ENCODE data around the gene EPAS1. TPM values are rescaled to one million over a fixed set of nuclear protein-coding genes. Genes with fewer than 3 reads are reported as not detected.
A peak's percentile ranks its signal among the peaks of the same experiment; 100 is the strongest.

The EPAS1 gene
- total and polyA plus RNA-seq, 9 of the 15 experiments (the other 6 are each of a cell fraction or from before 2014, with no cell fraction given) = 0.25 to 11.2 (median 4.1) TPM

GRCh38 chr2:46297546-46298271 lies 502 bp downstream of the EPAS1 start (continued):
- TF ChIP-seq, protein P1, sequence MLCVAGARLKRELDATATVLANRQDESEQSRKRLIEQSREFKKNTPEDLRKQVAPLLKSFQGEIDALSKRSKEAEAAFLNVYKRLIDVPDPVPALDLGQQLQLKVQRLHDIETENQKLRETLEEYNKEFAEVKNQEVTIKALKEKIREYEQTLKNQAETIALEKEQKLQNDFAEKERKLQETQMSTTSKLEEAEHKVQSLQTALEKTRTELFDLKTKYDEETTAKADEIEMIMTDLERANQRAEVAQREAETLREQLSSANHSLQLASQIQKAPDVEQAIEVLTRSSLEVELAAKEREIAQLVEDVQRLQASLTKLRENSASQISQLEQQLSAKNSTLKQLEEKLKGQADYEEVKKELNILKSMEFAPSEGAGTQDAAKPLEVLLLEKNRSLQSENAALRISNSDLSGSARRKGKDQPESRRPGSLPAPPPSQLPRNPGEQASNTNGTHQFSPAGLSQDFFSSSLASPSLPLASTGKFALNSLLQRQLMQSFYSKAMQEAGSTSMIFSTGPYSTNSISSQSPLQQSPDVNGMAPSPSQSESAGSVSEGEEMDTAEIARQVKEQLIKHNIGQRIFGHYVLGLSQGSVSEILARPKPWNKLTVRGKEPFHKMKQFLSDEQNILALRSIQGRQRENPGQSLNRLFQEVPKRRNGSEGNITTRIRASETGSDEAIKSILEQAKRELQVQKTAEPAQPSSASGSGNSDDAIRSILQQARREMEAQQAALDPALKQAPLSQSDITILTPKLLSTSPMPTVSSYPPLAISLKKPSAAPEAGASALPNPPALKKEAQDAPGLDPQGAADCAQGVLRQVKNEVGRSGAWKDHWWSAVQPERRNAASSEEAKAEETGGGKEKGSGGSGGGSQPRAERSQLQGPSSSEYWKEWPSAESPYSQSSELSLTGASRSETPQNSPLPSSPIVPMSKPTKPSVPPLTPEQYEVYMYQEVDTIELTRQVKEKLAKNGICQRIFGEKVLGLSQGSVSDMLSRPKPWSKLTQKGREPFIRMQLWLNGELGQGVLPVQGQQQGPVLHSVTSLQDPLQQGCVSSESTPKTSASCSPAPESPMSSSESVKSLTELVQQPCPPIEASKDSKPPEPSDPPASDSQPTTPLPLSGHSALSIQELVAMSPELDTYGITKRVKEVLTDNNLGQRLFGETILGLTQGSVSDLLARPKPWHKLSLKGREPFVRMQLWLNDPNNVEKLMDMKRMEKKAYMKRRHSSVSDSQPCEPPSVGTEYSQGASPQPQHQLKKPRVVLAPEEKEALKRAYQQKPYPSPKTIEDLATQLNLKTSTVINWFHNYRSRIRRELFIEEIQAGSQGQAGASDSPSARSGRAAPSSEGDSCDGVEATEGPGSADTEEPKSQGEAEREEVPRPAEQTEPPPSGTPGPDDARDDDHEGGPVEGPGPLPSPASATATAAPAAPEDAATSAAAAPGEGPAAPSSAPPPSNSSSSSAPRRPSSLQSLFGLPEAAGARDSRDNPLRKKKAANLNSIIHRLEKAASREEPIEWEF (CRISPR knock-in tag; IDR thresholded peaks at IDR 0.05) = no peak
- peak in 1 of 2 experiments; percentile 59; a peak in 1 of 4 replicates for TF ChIP-seq HDAC1 (IDR thresholded peaks at IDR 0.05)
- no peak for TF ChIP-seq TAF7 (tag; IDR thresholded peaks at IDR 0.05)
- peak; percentile 29 to 43; a peak in 2 of 4 replicates for TF ChIP-seq RAD21 (CRISPR knock-in tag; conservative IDR thresholded peaks at IDR 0.05 in 1 of 2, IDR thresholded peaks at IDR 0.05 in 1 of 2)
- TF ChIP-seq SP2 (IDR thresholded peaks at IDR 0.05; ENCODE audit: extremely low read depth, low read depth, low read length, poor library complexity, severe bottlenecking) = no peak
- TF ChIP-seq, protein P2, sequence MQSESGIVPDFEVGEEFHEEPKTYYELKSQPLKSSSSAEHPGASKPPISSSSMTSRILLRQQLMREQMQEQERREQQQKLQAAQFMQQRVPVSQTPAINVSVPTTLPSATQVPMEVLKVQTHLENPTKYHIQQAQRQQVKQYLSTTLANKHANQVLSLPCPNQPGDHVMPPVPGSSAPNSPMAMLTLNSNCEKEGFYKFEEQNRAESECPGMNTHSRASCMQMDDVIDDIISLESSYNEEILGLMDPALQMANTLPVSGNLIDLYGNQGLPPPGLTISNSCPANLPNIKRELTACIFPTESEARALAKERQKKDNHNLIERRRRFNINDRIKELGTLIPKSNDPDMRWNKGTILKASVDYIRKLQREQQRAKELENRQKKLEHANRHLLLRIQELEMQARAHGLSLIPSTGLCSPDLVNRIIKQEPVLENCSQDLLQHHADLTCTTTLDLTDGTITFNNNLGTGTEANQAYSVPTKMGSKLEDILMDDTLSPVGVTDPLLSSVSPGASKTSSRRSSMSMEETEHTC (IDR thresholded peaks at IDR 0.05) = peak; percentile 14; the same call in 1 of the 2 replicates
- TF ChIP-seq ZEB2 (IDR thresholded peaks at IDR 0.05) = peak; percentile 95
- no peak for TF ChIP-seq KLF10 (CRISPR knock-in tag; IDR thresholded peaks at IDR 0.05)
- TF ChIP-seq CHD1 (IDR thresholded peaks at IDR 0.05; ENCODE audit: low read length) = peak; percentile 17
- peak in 1 of 2 experiments; percentile 19; a peak in 1 of 4 replicates for TF ChIP-seq FOXA3 (CRISPR knock-in tag; conservative IDR thresholded peaks at IDR 0.05 in 1 of 2, IDR thresholded peaks at IDR 0.05 in 1 of 2)
- TF ChIP-seq NEUROD1 (IDR thresholded peaks at IDR 0.05; ENCODE audit: borderline replicate concordance, low read depth, low read length, partially characterized antibody) = no peak
- TF ChIP-seq MAZ (CRISPR knock-in tag; conservative IDR thresholded peaks at IDR 0.05 in 1 of 2, IDR thresholded peaks at IDR 0.05 in 1 of 2) = peak; percentile 24 to 79; a peak in 2 of 4 replicates
- TF ChIP-seq NFE2 (IDR thresholded peaks at IDR 0.05; ENCODE audit: low read depth) = 0 out of 2 replicates have a peak, but pooled peaks have one; percentile 2
- no peak for TF ChIP-seq PYGO2 (tag; IDR thresholded peaks at IDR 0.05)
- TF ChIP-seq DDX20 (tag; IDR thresholded peaks at IDR 0.05; ENCODE audit: low read depth) = no peak
- no peak for TF ChIP-seq SNRNP70 (optimal IDR thresholded peaks at IDR 0.05; ENCODE audit: low read depth, low read length)
- 0 out of 2 replicates have a peak, but pooled peaks have one; percentile 9 for TF ChIP-seq RAD51 (IDR thresholded peaks at IDR 0.05; ENCODE audit: borderline replicate concordance, low read depth)
